GM18861 (cell line): ENCODE measurements around the gene SRGAP1.

Experiments
- ATAC-seq: cut with Tn5 transposase; IDR thresholded peaks from one replicate; pipeline ENCODE4 v1.9.1; 2021; ENCODE audit not compliant: unreplicated experiment

Gene SRGAP1

DNA sequence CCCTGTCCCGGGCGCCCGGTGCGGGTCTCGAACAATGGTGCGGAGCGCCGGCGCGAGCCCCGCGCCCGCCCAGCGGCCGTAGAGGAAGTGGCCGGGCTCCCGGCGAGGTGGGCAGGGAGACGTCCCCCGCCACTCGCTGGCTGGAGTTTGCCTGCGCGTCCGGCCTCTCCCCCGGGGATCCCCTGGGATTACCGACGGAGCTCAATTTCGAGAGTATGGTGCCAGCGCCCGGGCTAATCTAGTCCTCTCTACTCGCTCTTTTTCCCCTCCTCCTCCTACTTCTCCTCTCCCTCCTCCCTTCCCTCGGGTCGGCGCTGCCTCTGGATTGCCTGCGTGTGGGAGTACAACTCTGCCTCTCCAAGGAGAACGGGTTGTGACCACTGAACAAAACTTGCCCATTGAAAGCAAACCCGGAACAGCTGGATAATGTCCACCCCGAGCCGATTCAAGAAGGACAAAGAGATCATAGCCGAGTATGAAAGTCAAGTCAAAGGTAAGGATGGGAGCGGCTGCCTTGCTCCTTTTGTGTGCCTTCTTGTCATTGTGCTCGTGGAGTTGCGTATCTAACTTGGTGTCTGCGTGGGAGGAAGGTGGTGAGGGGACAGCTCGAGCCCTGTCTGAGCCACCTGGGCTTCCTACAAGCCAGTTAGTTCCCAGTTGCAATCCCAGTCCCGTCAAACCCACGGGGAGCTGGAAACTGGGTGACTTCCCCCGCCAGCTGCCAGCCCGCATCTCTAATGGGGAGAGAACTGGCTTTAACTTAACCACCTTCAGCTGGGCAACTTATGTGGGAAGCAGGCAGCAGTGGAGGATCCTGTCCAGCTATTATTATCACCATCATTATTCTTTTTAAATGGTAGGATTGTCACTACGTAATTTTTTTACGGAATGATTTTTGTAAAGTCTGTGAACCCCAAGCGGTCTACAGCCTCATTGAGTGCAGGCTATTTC is at the start of gene SRGAP1:
Gene SRGAP1, plus strand, starts transcription at position 310 of the 951 bp plus-strand sequence. Its CDS starts 117 bp downstream, at position 427.
- peak; percentile 16 for ATAC-seq

GRCh38 chr12:63795032-63795687 is 49.3 kb upstream of the SRGAP1 start:
- no peak for ATAC-seq

- no peak for ATAC-seq
Observed at GRCh38 chr12:63795944-63796343, 48.6 kb upstream of the SRGAP1 start.

- no peak for ATAC-seq
Observed at GRCh38 chr12:63802012-63802608, 42.4 kb upstream of the SRGAP1 start.

DNA sequence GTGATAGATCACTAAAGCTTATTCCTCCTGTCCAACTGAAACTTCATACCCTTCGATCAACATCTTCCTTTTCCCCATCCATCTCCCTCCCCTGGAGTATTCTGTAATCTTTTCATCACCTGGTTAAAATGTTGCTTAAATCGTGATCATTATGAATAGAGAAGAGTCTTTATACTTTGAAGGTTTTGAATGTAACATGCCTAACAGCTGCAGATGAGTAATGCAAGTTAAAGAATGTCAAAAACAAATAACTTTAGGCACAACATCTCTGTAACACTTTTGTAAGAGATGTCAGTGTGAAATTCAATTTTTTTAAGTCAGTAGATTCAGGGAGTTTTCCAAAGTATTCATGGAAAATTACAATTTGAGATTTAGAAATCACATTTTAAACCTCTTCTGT is 39.8 kb upstream of the SRGAP1 start:
- ATAC-seq: no peak

DNA sequence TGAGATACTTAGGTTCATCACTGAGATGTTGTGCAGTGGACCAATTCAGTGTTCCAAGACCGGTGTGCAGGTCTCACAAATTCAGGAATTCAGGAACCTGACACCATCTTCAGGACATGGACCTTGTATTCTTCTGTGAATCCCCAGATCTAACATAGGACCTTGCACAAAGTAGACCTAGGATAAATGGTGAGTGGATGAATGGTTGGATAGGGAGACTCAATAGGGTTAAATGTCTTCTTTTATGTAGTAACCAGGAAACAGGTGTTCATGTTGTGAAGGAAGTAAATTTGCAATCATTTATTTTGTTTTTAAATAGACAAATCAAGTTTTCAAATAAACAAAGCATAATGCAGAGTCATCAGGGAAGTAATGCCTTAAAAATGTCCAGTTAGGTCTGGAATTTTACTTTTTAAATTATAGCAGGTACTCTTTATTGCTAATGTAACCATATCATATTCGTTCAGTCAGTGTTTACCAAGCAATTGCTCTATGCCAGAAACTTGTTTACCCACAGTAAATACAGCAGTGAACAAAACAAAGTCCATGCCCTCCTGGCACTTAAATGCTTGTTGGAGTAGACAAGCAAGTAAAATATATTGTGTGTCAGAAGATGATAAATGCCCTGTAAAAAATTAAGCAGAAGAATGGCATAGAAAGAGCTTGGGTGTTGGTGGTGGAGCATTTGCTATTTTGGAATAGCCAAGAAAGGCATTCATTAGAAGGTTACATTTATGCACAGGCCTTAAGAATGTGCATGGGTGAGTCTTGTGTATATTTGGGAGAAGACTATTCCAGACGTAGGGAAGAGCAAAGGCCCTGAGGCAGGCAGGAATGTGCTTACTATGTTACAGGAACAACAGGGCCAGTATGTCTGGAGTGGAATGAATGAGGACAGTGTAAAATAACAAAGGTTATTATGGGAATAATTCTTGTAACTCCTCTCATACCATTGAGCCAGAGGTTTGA is 38.5 kb upstream of the SRGAP1 start:
- ATAC-seq: no peak

DNA sequence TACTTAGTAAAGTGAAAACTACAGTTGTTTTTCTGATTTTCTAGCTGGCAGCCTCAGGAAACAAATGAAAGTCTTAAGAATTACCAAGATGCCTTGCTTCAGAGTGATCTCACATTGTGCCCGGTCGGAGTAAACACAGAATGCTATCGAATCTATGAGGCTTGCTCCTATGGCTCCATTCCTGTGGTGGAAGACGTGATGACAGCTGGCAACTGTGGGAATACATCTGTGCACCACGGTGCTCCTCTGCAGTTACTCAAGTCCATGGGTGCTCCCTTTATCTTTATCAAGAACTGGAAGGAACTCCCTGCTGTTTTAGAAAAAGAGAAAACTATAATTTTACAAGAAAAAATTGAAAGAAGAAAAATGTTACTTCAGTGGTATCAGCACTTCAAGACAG is 35.9 kb upstream of the SRGAP1 start:
- ATAC-seq: no peak

- ATAC-seq: no peak
Observed at GRCh38 chr12:63809566-63809965, 34.9 kb upstream of the SRGAP1 start.

- no peak for ATAC-seq
Observed at GRCh38 chr12:63811334-63811733, 33.2 kb upstream of the SRGAP1 start.

GRCh38 chr12:63811755-63812154 is 32.7 kb upstream of the SRGAP1 start:
- ATAC-seq: no peak

DNA sequence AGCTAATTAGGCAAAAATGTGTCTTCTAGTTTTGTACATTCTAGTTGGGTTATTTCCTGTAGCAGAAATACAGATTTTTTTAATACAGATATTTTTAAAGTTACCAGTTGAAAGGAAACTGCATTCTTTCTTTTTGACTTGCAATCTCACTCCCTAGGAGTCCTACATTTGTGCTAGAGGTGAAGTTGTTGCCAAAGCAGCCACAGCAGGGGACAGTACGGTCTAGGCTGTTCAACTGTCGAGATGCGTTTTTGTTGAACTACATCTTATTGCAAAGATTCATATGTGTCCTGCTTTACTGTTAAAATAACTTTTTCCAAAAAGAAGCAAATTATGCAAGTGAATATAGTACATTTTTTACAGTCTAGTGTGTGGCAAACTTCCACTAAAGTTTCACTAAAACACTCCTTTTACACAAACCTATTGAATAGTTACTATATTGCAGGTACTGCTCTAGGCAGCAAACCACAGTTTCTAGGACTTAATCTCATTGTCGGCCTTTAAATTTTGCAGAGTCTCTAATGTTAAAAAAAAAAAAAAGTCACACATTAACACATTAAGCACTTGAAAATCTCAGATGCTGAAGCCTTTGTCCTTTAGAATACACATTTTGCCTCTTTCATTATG is 30.2 kb upstream of the SRGAP1 start:
- ATAC-seq: peak; percentile 41

GRCh38 chr12:63815482-63815852 is 29.0 kb upstream of the SRGAP1 start:
- ATAC-seq: no peak

- peak; percentile 44 for ATAC-seq
Observed at GRCh38 chr12:63816031-63816430, 28.5 kb upstream of the SRGAP1 start.

DNA sequence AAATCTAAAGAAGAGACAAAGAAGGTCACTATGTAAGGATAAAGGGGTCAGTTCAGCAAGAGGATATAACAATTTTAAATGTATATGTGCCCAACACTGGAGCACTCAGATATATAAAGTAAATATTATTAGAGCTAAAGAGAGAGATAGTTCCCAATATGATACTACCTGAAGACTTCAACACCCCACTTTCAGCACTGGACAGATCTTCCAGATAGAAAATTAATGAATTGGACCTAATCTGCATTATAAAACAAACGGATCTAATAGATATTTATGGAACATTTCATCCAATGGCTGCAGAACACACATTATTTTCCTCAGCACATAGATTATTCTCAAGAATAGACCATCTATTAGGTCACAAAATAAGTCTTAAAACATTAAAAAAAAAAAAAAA is 24.1 kb upstream of the SRGAP1 start:
- no peak for ATAC-seq

GRCh38 chr12:63821781-63822251 is 22.7 kb upstream of the SRGAP1 start:
- ATAC-seq: no peak

DNA sequence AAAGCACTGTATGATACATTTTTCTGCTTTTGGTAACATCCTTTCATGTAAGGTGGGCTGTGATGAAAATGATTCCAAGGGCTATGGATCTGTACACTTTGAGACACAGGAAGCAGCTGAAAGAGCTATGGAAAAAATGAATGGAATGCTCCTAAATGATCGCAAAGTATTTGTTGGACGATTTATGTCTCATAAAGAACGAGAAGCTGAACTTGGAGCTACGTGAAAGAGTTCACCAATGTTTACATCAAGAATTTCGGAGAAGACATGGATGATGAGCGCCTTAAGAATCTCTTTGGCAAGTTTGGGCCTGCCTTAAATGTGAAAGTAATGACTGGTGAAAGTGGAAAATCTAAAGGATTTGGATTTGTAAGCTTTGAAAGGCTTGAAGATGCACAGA is 22.1 kb upstream of the SRGAP1 start:
- no peak for ATAC-seq

DNA sequence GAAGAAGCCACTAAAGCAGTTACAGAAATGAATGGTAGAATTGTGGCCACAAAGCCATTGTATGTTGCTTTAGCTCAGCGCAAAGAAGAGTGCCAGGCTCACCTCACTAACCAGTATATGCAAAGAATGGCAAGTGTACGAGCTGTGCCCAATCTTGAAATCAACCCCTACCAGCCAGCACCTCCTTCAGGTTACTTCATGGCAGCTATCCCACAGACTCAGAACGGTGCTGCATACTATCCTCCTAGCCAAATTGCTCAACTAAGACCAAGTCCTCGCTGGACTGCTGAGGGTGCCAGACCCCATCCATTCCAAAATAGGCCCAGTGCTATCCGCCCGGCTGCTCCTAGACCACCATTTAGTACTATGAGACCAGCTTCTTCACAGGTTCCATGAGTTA is 21.5 kb upstream of the SRGAP1 start:
- no peak for ATAC-seq

DNA sequence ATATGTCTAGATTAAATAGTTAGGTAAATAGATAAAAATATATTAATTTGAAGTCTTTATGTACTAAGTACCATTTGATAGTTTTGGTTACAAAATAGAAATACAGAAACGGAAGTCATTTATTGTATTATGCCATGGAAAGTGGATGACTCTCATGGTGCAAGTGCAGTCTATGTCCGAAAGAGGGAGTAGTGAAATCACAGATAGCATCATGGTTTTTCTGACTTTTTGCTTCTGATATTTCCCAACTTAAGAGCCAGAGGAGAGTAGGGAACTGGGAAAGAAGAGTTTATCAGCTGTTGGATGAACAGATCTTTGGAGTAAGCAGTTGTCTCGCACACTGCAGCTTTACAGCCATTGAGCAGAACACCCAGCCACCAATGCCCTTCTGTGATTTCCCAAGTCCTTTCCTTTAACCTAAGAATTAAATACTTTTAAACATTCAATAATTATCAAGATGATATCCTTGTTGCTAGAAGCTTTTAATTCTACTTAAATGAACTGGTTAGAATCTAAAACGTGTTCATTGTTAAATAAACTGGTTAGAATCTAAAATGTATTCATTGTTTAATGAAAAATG is 18.4 kb upstream of the SRGAP1 start:
- peak; percentile 94 for ATAC-seq

DNA sequence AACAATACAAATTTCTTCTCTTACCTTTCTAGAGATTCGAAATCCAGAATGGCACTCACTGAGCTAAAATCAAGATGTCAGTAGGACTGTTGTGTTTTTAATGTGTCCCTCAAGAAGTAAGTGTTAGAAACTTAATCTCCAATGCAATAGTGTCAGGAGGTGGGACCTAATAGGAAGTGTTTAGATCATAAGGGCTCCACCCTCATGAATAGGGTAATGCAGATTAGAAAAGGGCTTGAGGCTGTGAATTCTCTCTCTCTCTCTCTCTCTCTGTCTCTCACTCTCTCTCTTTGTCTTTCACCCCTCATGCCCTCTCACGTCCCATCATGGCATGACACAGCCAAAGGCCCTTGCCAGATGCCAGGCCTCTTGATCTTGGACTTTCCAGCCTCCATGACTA is 15.6 kb upstream of the SRGAP1 start:
- ATAC-seq: no peak

DNA sequence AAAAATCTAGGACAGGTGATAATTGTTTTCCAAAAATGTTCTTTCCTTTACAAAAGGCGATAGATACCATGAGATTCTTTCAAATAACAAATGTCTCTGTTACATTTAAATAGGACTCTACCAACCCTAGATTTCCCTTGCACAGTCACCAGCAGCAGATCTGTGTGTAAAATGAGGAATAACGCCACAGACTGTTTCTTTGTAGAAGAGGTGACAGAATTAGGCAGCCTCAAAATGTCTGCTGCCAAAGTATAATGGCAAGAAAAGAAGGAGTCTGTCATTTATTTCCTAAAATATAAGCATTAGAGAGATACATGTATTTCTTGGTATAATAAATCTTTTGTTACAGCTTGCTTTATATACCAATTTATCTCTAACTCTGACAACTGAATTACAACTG is 8.5 kb upstream of the SRGAP1 start:
- no peak for ATAC-seq
